ENCODE measurements around the gene GRAMD2A.
A peak's percentile ranks its signal among the peaks of the same experiment; 100 is the strongest.

The GRAMD2A gene

GRCh38 chr15:72168131-72168807 lies 29.3 kb downstream of the GRAMD2A start:
- peak; percentile 91 for DNase-seq (ENCODE audit: low read depth, low spot score)

DNA sequence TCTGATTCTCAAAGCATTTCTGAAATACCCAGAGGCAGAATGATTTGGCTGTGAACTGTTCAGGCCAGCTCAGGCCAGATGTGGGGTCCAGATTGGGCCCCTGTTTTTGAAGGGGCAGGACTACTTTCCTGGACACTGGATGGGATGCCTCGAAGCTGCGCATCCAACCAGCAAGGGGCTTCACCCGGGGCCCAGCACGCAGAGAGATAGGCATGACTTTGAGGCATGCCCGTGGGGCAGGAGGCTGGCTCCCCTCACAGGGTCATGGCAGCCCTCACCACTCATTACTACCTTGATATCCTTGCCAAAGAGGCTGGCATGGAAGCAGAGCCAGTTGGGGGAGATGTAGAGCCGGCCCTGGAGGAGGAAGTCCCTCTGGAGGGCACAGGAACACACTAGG lies 30.1 kb downstream of the GRAMD2A start:
- no peak for DNase-seq (ENCODE audit: low read depth, low spot score)

- no peak for DNase-seq (ENCODE audit: low read depth, low spot score)
Measured at GRCh38 chr15:72166716-72167417, 30.7 kb downstream of the GRAMD2A start.

DNA sequence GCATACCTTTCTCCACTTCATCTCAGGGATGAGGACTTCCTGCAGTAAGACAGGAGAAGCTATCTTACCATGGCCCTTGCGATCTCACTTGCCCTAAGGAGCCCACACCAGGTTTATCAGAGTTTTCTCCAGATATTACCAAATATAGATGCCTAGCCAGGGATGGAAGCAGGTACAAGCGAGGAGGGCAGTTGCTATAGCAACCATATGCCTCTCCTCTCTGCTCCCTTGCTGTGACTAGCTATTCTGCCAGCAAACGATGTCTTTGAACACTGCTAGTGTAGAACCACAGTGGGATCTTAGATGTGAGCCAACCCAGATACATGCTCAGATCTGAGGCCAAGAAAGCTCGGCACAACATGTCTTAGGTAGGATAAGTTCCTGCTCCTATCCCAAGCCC lies 33.9 kb downstream of the GRAMD2A start:
- no peak for DNase-seq (ENCODE audit: low read depth, low spot score)

DNA sequence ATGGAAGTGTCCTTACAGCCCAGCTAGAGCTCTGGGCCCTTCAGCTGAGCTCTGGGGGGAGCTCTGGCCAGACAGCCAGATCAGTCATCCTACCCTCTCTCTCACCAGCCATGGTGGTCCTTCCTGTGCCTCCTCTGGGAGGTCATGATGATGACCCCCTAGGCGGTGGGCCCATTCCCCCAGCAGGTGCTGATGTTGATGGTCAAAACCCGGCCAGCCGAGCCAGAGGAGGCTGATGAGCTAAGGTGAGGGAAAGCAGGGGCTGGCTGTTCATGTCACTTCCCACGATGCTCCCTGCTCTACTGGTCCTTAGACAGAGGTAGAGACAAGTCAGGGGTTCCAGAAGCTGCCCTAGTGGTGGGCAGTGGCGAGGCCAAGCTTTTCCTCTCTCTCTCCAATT lies 35.0 kb downstream of the GRAMD2A start:
- DNase-seq (ENCODE audit: low read depth, low spot score) = no peak

DNA sequence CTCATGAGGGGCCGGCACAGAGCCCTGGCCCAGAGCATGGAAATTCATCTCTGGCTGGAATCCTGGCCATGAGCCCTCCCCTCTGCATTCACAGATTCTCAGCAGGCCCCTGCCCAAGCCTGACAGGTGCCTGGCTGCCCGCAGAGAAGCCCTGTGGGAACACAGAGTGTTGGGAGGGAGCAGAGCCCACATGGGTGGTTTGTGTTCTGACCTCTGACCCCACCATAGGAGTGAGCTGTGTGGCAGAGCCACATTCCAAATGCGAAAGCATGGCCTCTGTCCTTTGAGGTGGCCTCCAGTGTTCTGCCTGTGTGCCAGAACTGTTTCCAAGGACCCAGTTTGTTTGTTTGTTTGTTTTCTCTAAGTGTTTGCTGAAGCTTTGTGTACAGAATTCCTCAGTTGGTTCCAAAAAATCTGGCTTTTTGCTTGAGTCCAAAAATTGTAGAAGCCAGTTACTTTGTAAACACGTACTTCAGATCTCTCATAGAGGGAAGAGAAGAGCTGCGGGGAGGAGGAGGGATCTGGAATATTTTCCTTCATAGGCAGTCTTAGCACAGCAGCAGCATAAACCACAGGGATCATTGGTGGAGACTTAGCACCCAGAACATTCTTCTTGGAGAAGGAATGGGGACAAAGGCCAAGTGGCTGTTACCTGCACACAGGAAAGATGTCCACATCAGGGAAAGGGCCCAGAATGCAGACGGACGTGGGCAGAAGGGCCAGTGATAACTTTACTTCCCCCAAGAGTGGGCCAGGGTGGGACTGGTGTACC lies 36.0 kb downstream of the GRAMD2A start:
- DNase-seq (ENCODE audit: low read depth, low spot score) = peak; percentile 43

DNA sequence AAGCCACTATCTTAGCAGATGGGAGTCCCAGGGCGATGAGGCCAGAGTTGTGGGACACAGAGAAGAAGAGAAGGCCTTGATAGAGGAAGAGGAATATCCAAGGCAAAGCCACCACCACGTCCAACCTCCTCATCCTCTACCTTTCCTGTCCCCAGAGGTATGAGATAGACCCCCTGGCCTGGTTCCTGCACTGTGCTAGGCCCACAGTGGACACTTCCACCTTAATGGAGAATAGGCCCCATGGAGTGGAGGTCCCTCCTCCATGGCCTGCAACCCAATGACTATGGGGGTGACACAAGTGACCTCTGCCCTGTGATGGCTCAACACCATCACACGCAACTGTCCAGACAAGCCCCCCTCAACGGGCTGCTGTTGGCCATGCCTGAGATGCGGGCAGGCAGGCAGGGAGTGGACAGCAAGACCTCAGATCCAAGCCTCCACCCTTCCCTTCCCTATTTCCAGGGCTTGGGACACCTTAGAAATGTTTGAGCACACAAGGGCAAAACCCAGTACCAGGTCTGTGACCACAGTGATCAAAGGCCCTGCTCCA lies 36.8 kb downstream of the GRAMD2A start:
- no peak for DNase-seq (ENCODE audit: low read depth, low spot score)

DNA sequence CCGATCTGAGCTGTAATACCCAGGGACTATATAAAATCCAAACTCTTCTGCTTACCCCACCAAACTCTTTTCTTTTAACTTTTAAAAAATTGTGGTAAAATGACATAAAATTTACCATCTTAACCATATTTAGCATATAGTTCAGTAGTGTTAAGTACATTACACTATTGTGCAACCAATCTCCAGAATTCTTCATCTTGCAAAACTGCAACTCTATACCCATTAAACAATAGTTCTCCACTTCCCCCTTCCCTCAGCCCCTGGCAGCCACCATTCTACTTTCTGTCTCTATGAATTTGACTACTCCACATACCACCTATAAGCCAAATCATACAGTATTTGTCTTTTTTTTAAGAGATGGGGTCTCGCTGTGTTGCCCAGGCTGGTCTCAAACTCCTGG lies 40.7 kb downstream of the GRAMD2A start:
- DNase-seq (ENCODE audit: low read depth, low spot score) = no peak

DNA sequence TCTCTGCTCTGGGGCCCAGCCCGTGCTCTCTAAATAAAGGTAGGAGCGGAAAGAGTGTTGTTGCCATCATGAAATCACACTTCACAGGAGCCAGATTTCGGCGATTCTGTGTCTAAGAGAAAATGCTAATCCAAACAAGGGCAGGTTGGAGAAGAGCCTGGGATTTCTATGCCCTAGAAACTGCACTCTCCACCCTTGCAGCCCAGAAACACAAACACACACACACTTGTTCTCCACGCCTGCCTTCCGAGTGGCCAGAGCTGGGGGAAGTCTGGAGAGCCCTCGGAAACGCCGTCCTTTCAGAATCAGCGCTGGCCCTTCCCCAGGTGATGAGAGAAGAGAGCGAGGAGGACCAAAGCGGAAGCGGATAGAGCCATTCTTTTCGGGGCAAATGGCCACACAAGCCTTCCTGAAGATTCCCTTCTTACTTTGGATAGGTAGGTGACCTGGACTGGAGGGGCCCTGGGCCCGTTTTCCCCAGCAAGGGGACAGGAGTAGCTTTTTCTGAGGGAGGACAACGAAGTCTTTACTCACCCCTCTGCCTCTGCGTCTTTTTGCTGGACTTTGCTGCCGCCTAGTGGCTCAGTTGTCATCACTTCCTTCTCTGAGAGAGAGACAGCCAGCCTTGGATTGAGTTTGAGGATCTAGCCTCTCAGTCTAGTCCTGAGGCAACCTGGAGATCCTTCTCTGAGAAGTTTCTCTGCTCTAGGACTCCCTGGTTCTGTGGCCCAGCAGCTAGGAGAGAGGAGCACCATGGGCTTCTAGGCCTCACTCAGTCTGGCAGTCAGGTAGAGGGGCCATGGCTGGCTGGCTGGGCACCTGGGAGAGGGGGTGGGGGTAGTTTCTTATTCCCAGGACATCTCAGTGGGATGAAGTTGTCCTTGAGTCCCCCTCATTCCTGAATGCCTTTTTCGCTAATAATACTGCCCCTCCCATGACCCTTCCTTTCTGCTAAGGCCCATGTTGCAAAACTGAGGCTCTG lies 41.7 kb downstream of the GRAMD2A start:
- peak; percentile 91 for DNase-seq (ENCODE audit: low read depth, low spot score)

- no peak for DNase-seq (ENCODE audit: low read depth, low spot score)
Measured at GRCh38 chr15:72155003-72155621, 42.5 kb downstream of the GRAMD2A start.

- DNase-seq (ENCODE audit: low read depth, low spot score) = no peak
Measured at GRCh38 chr15:72154316-72154715, 43.3 kb downstream of the GRAMD2A start.

DNA sequence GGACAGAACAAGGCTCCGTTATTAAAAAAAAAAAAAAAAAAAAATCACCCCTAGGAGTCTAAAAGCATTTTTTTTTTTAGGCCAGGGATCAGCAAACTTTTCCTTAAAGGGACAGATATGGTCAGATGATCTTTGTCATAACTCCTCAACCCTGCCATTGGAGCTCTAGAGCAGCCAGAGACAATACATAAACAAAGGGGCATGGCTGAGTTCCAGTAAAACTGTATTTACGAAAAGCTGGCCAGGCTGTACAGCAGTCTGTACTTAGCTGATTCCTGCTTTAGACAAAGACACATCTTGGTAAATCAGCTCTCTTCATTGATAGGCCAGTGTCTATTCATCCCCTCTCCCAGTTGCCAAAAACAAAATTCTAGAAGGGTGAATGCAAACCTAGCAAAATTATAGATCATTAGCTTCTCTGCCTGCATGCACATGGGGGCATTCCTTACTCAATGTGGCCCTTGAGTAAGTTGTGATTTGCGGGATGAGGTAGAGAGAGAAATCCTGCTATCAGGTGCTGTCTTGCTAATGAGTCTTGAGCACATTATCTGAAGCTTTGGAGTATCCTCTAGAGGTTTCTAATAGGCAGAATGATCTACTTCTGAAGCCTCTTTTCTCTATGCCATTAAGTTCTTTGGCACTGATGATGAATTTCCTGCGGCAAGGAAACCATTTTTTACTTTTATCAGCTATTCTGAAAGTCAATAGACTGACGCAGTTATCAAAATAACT lies 44.2 kb downstream of the GRAMD2A start:
- DNase-seq (ENCODE audit: low read depth, low spot score) = no peak

- DNase-seq (ENCODE audit: low read depth, low spot score) = no peak
Measured at GRCh38 chr15:72147418-72147817, 50.2 kb downstream of the GRAMD2A start.

- DNase-seq (ENCODE audit: low read depth, low spot score) = no peak
Measured at GRCh38 chr15:72146934-72147333, 50.7 kb downstream of the GRAMD2A start.

DNA sequence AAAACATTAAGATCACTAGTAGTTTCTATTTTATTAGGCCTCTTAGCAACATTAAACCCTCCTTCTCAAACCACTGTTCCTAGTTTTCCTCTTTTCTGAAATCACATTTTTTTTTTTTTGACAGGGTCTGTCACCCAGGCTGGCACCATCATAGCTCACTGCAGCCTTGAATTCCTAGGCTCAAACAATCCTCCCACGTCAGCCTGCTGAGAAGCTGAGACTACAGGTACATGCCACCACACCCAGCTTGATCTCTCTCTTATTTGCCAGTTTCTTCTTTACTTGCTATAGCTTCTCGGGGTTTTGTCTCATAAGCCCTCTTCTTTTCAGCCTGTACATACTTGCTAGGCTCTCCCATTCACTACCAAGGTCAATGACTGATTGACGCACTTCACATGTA lies 51.4 kb downstream of the GRAMD2A start:
- DNase-seq (ENCODE audit: low read depth, low spot score) = no peak

DNA sequence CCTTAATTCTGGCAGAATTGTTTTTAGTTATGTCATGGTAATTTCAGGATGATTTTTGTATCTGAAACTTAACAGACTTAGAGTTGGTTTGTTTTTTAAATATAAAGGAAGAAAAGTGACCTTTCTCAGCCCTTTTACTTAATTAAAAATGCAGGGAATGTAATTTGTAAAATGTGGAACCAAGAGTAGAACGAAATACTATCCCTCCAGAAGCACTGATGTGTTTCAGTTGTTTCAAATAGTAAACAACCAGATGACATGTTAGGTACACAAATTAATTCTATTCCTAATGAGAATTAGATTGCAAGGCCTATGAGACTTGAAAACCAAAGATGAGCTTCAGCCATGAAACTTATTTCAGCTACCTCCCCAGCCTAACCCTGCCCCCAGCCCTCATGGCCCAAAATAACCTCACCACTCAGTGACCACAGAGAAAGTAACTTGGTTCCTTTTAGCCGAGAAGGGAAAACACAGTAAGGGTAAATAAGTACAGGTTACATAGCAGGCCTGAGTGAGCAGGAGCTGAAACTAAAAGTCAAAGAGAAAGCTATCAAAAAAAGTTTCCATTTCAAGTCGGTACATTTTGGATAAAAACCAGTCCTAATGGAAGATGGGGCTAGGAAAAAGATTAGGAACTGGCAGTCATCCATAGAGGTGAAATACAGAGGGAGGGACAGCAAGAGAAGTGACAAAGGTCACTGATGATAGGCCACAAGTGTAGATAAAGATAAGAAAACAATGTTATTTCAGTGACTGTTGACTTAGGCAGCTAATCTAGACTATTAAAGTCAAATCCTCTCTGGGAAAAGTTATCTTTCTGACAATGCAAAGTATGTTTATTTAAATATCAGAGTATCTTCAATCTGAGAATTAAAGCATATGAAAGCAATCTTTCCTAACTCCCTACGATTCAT lies 56.2 kb downstream of the GRAMD2A start:
- DNase-seq (ENCODE audit: low read depth, low spot score) = no peak

DNA sequence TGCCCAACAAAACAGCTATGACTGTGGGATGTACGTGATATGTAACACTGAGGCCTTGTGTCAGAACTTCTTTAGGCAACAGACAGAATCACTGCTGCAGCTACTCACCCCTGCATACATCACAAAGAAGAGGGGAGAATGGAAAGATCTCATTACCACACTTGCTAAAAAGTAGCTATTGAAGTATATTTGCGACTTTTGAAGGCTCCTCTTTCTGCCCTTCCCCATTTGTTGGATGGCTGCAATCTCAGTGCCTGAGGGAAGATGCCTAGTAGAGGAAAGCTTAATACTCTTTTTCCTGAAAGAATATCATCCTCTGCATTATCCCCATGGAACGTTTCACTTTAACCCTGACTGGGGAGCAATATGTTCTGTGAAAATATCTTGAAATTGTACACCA lies 57.5 kb downstream of the GRAMD2A start:
- no peak for DNase-seq (ENCODE audit: low read depth, low spot score)

- no peak for DNase-seq (ENCODE audit: low read depth, low spot score)
Measured at GRCh38 chr15:72139667-72140066, 57.9 kb downstream of the GRAMD2A start.
